Lung (tissue), 12 donors: ENCODE results near the gene ANO9. TPM values are rescaled to one million over a fixed set of nuclear protein-coding genes. Genes with fewer than 3 reads are reported as not detected.
"Not testable (repeated sequence)": the region's sequence is repeated elsewhere in the genome, so short reads cannot be mapped to it uniquely, and the experiment has no call there.

Source experiments
- ATAC-seq: fragments of 200-7000 bp; cut with Tn5 transposase; one replicate; pipeline ENCODE4 v1.9.1; 2020; ENCODE audit warnings: moderate number of reproducible peaks; ENCODE audit not compliant: insufficient read depth, low FRiP score
- DNase-seq, 3 donors: peaks; one replicate each; pipeline ENCODE4 v3.0.0-alpha.2; 2013 to 2017
- H3K27ac ChIP-seq, 2 donors: one replicate each; pipeline ENCODE4 v1.5.1; 2013; ENCODE audit warnings: mild to moderate bottlenecking in 2 of 2, moderate library complexity in 2 of 2, control low read depth in 1 of 2, inconsistent platforms in 1 of 2, low read depth in 1 of 2, low read length in 1 of 2
- H3K27me3 ChIP-seq, 3 donors: one replicate each; pipeline ENCODE4 v1.5.1; 2013; ENCODE audit warnings: low read length in 2 of 3; ENCODE audit not compliant: control insufficient read depth in 3 of 3, insufficient read depth in 3 of 3
- H3K36me3 ChIP-seq, 4 donors: one replicate each; pipeline ENCODE4 v1.5.1; 2013; ENCODE audit warnings: low read length in 4 of 4, mild to moderate bottlenecking in 1 of 4, moderate library complexity in 1 of 4; ENCODE audit not compliant: control insufficient read depth in 4 of 4, insufficient read depth in 4 of 4
- H3K4me1 ChIP-seq, 5 donors: one replicate each; pipeline ENCODE4 v1.5.1; 2013; ENCODE audit warnings: low read length in 5 of 5, mild to moderate bottlenecking in 2 of 5, moderate library complexity in 1 of 5; ENCODE audit not compliant: control insufficient read depth in 5 of 5, insufficient read depth in 5 of 5
- H3K4me3 ChIP-seq: one replicate; pipeline ENCODE4 v1.5.1; 2013; ENCODE audit warnings: mild to moderate bottlenecking, control low read depth, moderate library complexity
- H3K9ac ChIP-seq, 2 donors: one replicate each; pipeline ENCODE4 v1.5.1; 2013; ENCODE audit warnings: low read length in 2 of 2, control low read depth in 1 of 2; ENCODE audit not compliant: insufficient read depth in 1 of 2
- H3K9me3 ChIP-seq, 4 donors: one replicate each; pipeline ENCODE4 v1.5.1; 2013; ENCODE audit warnings: low read length in 3 of 4, mild to moderate bottlenecking in 1 of 4, moderate library complexity in 1 of 4; ENCODE audit not compliant: control insufficient read depth in 4 of 4, insufficient read depth in 3 of 4
- CTCF ChIP-seq: IDR thresholded peaks from 2 replicates; pipeline ENCODE4 v1.5.1; 2012; ENCODE audit warnings: mild to moderate bottlenecking; ENCODE audit errors: control extremely low read depth, extremely low read depth
- WGBS, 2 donors: extraction: QIAGEN DNeasy Blood & Tissue Kit; methylation state at CpG; one replicate each; pipeline ENCODE4 v1.1.7; 2013; 5-methylcytosine and 5-hydroxymethylcytosine counted together
- polyA plus RNA-seq, 2 donors: library from polyadenylated mRNA; stranded (reverse); fragments of 200-250 nt; gene quantifications; one replicate each; pipeline ENCODE4 v1.2.1, GENCODE V29; 2013
- total RNA-seq, 2 donors: library from RNA; depleted of rRNA in 1 of 2; stranded (reverse); fragments of >200 nt in 1 of 2; gene quantifications; one replicate each; pipeline ENCODE4 v1.2.1, GENCODE V29; 2014 to 2021
- donor health status: control.
- donor health status: control.
- donor health status: Bipolar disorder and iron deficiency.
- donor health status: healthy.
- donor health status: DM: yes; HTN: yes; CAD: no.

ANO9 gene
- total and polyA plus RNA-seq, 4 donors, result 5.8 to 18.6 (median 13.2) TPM

GRCh38 chr11:413120-414081 lies 28.4 kb downstream of the ANO9 start:
- Histone ChIP-seq H3K27me3 (peaks cover 0 to 4% (median 0%) of the 10 kb centered on the region in 3 donors), H3K9ac (no peak overlapping the region), H3K9me3 (no peaks in the 10 kb centered on the region), H3K36me3 (peaks cover 0 to 2% (median 0%) of the 10 kb centered on the region in 4 donors), H3K27ac (peak overlapping the region in 1 of 2 donors; percentile 3), H3K4me1 (peaks cover 0 to 22% (median 10%) of the 10 kb centered on the region in 5 donors), H3K4me3 (no peak overlapping the region)
- WGBS, 2 donors, result 33 to 35% methylated on average over 13 of the region's 14 CpGs
- no peak for TF ChIP-seq CTCF
- peak; percentile 31 to 55 (median 49) for DNase-seq
- no peak for ATAC-seq

GRCh38 chr11:412641-413119 lies 29.1 kb downstream of the ANO9 start:
- H3K36me3 ChIP-seq, result peaks cover 0 to 2% (median 0%) of the 10 kb centered on the region in 4 donors
- no peak for TF ChIP-seq CTCF
- no peaks in the 10 kb centered on the region for H3K9me3 ChIP-seq
- no peak overlapping the region for H3K9ac ChIP-seq
- ATAC-seq (no peak), DNase-seq (no peak)
- H3K27ac ChIP-seq, result peak overlapping the region in 1 of 2 donors; percentile 3
- no peak overlapping the region for H3K4me3 ChIP-seq
- peaks cover 0 to 4% (median 0%) of the 10 kb centered on the region in 3 donors for H3K27me3 ChIP-seq
- H3K4me1 ChIP-seq, result peaks cover 0 to 21% (median 10%) of the 10 kb centered on the region in 5 donors
- 78 to 86% methylated on average over 12 to 14 of the region's 15 CpGs for WGBS, 2 donors

GRCh38 chr11:411520-411919 lies 30.3 kb downstream of the ANO9 start:
- not testable (repeated sequence) for H3K27me3 ChIP-seq, DNase-seq, H3K36me3 ChIP-seq, H3K4me3 ChIP-seq, H3K9me3 ChIP-seq, ATAC-seq, H3K9ac ChIP-seq, H3K27ac ChIP-seq
- 84 to 92% methylated on average over 8 to 10 of the region's 11 CpGs for WGBS, 2 donors
- H3K4me1 ChIP-seq, result peaks cover 0 to 22% (median 8%) of the 10 kb centered on the region in 5 donors

GRCh38 chr11:410711-411110 lies 31.1 kb downstream of the ANO9 start:
- not testable (repeated sequence) for DNase-seq, H3K27me3 ChIP-seq, H3K9me3 ChIP-seq, ATAC-seq, H3K27ac ChIP-seq, H3K9ac ChIP-seq, H3K4me3 ChIP-seq, H3K36me3 ChIP-seq
- H3K4me1 ChIP-seq, result peaks cover 0 to 22% (median 6%) of the 10 kb centered on the region in 5 donors
- WGBS, 2 donors, result 94 to 100% methylated on average over 7 to 13 of the region's 13 CpGs
